ENCODE data around the gene CFAP410. TPM values are rescaled to one million over a fixed set of nuclear protein-coding genes. Genes with fewer than 3 reads are reported as not detected.

The CFAP410 gene
- total RNA-seq, 2 donors from 2014 or later = 62.5 to 71.3 TPM

DNA sequence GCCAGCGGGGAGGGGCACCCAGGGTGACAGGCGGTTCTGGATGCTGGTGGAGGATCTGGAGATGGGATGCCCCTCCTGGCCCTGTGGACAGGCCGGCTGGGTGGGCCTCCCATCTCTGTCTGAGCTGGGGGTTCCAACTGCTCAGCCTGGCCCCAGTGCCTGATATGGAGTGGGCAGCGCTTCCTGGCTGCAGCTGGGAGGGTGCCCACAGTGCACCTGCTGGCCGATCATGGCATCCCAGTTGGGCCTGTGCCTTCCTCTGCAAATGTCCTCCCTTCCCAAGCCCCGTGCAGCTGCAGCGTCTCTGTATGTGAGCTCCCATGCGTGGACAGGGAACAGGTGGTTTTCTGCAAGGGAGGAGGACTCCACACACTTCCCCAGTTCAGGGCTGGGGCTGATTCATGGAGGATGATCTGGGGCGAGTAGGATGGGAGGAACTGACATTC lies 37.2 kb downstream of the CFAP410 start:
- no peak overlapping the region for H3K4me3 ChIP-seq
- H3K27ac ChIP-seq = no peak overlapping the region
- no peak for TF ChIP-seq POLR2A (IDR thresholded peaks at IDR 0.05)
- TF ChIP-seq, protein P1, sequence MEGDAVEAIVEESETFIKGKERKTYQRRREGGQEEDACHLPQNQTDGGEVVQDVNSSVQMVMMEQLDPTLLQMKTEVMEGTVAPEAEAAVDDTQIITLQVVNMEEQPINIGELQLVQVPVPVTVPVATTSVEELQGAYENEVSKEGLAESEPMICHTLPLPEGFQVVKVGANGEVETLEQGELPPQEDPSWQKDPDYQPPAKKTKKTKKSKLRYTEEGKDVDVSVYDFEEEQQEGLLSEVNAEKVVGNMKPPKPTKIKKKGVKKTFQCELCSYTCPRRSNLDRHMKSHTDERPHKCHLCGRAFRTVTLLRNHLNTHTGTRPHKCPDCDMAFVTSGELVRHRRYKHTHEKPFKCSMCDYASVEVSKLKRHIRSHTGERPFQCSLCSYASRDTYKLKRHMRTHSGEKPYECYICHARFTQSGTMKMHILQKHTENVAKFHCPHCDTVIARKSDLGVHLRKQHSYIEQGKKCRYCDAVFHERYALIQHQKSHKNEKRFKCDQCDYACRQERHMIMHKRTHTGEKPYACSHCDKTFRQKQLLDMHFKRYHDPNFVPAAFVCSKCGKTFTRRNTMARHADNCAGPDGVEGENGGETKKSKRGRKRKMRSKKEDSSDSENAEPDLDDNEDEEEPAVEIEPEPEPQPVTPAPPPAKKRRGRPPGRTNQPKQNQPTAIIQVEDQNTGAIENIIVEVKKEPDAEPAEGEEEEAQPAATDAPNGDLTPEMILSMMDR (IDR thresholded peaks at IDR 0.05) = peak in 1 of 4 experiments; percentile 15
- no peak for TF ChIP-seq POLR2AphosphoS5 (IDR thresholded peaks at IDR 0.05)
- H3K9me3 ChIP-seq = no peaks in the 10 kb centered on the region
- intact Hi-C loops (cut with DNase I) = no loop called here
- no peaks in the 10 kb centered on the region for H3K36me3 ChIP-seq
- H3K27me3 ChIP-seq (replicated peaks; ENCODE audit: insufficient read depth) = no peaks in the 10 kb centered on the region
- peaks cover 14% of the 10 kb centered on the region for H3K4me1 ChIP-seq (replicated peaks)
- 89% methylated on average over 5 of the region's 9 CpGs for WGBS
- no peak for DNase-seq (ENCODE audit: low spot score)

DNA sequence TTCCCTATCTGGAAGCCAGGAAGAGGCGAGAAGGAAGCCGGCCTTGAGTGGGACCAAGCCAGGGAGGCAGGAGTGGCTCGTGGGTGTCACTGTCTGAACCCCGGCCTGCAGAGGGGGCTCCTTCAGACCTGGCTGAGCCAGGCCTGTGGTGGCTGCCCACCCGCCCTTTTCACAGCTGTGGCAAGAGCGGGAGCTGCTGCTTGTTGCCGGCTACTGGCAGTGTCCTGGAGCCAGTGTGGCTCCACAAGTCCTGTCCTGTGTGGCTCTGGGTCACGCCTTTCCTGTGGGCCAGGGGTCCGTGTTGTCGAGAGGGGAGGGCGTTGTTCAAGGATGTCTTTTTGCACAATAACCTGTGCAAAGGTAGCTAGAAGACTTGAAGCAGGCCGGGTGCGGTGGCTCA lies 38.0 kb downstream of the CFAP410 start:
- H3K9me3 ChIP-seq = no peaks in the 10 kb centered on the region
- H3K4me3 ChIP-seq = peak overlapping the region; percentile 79 to 86
- TF ChIP-seq, protein P1 (IDR thresholded peaks at IDR 0.05) = no peak
- TF ChIP-seq POLR2A (IDR thresholded peaks at IDR 0.05) (no peak), POLR2AphosphoS5 (IDR thresholded peaks at IDR 0.05) (no peak)
- 61% methylated on average over 13 of the region's 13 CpGs for WGBS
- peak overlapping the region; percentile 87 to 90 for H3K27ac ChIP-seq
- H3K4me1 ChIP-seq (replicated peaks) = peaks cover 14% of the 10 kb centered on the region
- H3K36me3 ChIP-seq = no peaks in the 10 kb centered on the region
- intact Hi-C loops (cut with DNase I) = no loop called here
- H3K27me3 ChIP-seq (replicated peaks; ENCODE audit: insufficient read depth) = no peaks in the 10 kb centered on the region
- DNase-seq (ENCODE audit: low spot score) = no peak

DNA sequence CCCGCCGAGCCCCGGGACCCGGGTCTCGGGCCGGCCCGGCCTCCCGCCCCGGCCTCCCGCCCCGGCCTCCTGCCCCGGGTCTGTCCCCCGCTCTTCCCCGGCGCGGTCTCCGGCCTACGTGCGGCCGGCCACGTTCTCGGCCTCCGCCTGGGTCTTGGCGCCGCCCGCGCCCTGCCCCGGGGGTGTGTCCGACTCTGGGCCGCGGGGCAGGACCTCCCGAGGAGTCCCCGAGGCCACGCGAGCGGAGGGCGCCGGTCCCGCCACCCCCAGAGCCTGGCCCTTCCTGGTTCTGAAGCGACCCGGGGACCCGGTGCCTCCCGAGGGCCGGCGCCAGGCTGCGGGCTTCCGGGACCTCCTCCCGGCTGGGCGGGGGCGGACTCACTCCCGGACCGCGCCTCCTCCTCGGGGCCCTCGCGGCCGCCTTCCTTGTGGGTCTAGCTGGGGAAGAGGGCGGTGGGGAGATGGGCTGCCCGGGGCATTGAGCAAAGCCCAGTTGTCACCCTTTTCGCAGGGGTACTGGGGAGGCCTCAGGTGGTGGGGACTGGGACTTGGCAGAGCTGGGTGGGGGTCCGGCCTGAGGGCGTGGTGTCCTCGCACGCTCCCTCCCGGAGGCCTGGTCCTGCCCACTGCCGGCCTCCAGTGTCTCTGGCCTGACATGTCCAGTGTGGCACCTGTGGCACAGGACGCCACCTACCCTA lies 38.8 kb downstream of the CFAP410 start:
- intact Hi-C loops (cut with DNase I) = no loop called here
- TF ChIP-seq POLR2A (IDR thresholded peaks at IDR 0.05) = peak; percentile 45
- no peak for TF ChIP-seq POLR2AphosphoS5 (IDR thresholded peaks at IDR 0.05)
- TF ChIP-seq, protein P1 (IDR thresholded peaks at IDR 0.05) = no peak
- DNase-seq (ENCODE audit: low spot score) = peak; percentile 59

DNA sequence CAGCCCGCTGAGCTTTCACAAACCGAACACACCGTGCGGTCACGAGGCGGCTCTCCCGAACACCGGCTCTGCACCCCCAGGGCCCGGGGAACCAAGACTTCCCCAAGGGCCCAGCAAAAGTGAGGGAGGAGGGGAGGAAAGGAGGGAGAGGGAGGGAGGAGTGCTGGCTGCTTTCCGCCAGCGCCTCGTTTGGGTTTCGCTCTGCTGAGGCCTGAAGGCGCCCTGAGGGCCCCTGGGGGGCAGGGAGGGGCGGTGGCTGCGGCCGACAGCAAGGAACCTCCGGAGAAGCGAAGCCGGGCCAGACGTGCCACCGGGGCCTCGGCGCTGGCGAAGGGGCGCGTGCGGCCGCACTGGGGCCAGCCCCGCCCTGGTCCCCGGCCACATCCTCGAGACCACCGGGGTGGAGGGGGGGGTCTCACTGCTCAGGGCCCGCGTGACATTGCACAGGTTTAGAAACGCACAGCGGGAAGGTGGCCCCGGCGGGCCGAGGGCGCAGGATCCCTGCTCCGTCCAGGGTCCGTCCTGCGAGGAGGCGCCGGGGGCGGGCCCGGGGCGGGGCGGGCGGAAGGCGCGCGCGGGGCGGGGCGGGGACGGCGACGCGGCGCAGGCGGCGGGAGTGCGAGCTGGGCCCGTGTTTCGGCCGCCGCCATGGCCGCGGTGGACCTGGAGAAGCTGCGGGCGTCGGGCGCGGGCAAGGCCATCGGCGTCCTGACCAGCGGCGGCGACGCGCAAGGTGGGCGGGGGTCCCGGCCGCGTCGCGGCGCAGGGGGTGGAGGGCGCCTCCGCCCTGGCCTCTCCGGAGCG lies 39.5 kb downstream of the CFAP410 start, which contains the start of gene PFKL:
TSS of gene PFKL (plus strand) at position 596 of the 804 bp plus-strand sequence. CDS start at position 649, 53 bp downstream.
- Histone ChIP-seq H3K36me3 (no peaks in the 10 kb centered on the region), H3K27ac (peak within 1 kb of the TSS; percentile 87 to 90), H3K4me1 (replicated peaks) (peaks cover 14% of the 10 kb centered on the region), H3K4me3 (peak within 1 kb of the TSS; percentile 79 to 86), H3K9me3 (no peaks in the 10 kb centered on the region), H3K27me3 (replicated peaks; ENCODE audit: insufficient read depth) (no peaks in the 10 kb centered on the region)
- TF ChIP-seq, protein P1 (IDR thresholded peaks at IDR 0.05) = peak in 1 of 4 experiments; percentile 27
- TF ChIP-seq POLR2AphosphoS5 (IDR thresholded peaks at IDR 0.05) (no peak), POLR2A (IDR thresholded peaks at IDR 0.05) (peak; percentile 34)
- WGBS = under 1% methylated on average over 37 of the region's 94 CpGs
- DNase-seq (ENCODE audit: low spot score) = peak; percentile 49
- intact Hi-C loops (cut with DNase I) = no loop called here

More for the DNA sequence above, 38.8 kb downstream of the CFAP410 start:
- Histone ChIP-seq H3K4me1 (replicated peaks) (peaks cover 14% of the 10 kb centered on the region), H3K4me3 (peak overlapping the region; percentile 79 to 86), H3K36me3 (no peaks in the 10 kb centered on the region), H3K27ac (peak overlapping the region; percentile 87 to 90), H3K9me3 (no peaks in the 10 kb centered on the region), H3K27me3 (replicated peaks; ENCODE audit: insufficient read depth) (no peaks in the 10 kb centered on the region)
- 0% methylated on average over 30 of the region's 67 CpGs for WGBS

Data from prostate gland (tissue), 2 donors.